ENCODE measurements around the gene IQCB1.

Gene IQCB1

DNA sequence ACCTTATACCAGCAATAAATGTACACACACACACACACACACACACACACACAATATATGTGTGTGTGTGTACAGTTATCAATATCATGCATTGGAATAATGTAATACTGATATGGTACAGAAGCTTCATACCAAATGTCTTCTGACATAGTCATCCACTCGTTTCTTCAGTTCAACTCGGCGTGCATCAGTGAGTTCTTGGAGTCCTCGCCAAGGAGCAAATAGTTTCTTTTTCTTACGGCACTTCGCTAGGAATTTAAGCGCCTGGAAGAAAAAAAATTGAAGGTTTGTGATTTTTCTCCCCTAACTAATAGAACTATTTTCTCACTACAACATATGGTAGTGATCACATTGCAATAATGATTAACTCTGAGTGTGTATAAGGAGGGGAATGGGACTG, 53.2 kb downstream of the IQCB1 start:
- TF ChIP-seq POLR2AphosphoS5 (IDR thresholded peaks at IDR 0.05; ENCODE audit: low read depth, low read length), result no peak
- TF ChIP-seq, protein P1, sequence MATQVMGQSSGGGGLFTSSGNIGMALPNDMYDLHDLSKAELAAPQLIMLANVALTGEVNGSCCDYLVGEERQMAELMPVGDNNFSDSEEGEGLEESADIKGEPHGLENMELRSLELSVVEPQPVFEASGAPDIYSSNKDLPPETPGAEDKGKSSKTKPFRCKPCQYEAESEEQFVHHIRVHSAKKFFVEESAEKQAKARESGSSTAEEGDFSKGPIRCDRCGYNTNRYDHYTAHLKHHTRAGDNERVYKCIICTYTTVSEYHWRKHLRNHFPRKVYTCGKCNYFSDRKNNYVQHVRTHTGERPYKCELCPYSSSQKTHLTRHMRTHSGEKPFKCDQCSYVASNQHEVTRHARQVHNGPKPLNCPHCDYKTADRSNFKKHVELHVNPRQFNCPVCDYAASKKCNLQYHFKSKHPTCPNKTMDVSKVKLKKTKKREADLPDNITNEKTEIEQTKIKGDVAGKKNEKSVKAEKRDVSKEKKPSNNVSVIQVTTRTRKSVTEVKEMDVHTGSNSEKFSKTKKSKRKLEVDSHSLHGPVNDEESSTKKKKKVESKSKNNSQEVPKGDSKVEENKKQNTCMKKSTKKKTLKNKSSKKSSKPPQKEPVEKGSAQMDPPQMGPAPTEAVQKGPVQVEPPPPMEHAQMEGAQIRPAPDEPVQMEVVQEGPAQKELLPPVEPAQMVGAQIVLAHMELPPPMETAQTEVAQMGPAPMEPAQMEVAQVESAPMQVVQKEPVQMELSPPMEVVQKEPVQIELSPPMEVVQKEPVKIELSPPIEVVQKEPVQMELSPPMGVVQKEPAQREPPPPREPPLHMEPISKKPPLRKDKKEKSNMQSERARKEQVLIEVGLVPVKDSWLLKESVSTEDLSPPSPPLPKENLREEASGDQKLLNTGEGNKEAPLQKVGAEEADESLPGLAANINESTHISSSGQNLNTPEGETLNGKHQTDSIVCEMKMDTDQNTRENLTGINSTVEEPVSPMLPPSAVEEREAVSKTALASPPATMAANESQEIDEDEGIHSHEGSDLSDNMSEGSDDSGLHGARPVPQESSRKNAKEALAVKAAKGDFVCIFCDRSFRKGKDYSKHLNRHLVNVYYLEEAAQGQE (IDR thresholded peaks at IDR 0.05; ENCODE audit: insufficient read depth in 1 of 2, low read depth in 2 of 2, low read length in 2 of 2), result no peak
- no peak for TF ChIP-seq SIN3A (IDR thresholded peaks at IDR 0.05; ENCODE audit: borderline replicate concordance, insufficient read depth, low read length)
- TF ChIP-seq FOXP2 (optimal IDR thresholded peaks at IDR 0.05; ENCODE audit: borderline replicate concordance, extremely low read depth, extremely low read length, insufficient read depth), result no peak
- no peak for TF ChIP-seq TAF1 (IDR thresholded peaks at IDR 0.05; ENCODE audit: borderline replicate concordance, insufficient read depth, low read length)

DNA sequence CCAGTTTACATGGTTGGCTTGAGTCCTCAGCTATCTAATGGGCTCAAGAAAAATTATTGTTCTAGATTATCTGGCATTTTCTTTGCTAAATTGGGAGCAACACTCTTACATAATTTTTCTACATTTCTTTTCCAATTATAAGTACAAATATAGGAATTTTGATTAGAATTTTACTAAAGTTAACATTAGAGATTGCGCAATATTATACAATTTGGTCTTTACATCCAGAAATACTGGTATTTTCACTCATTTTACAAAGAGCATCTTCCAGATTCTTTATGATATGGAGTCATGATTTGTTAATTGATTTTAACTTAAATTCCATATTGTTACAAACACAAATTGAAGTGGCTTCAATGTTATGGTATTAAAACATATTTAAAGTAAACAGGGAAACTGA, 65.6 kb downstream of the IQCB1 start:
- TF ChIP-seq TAF1 (IDR thresholded peaks at IDR 0.05; ENCODE audit: borderline replicate concordance, insufficient read depth, low read length), result no peak
- no peak for TF ChIP-seq POLR2AphosphoS5 (IDR thresholded peaks at IDR 0.05; ENCODE audit: low read depth, low read length)
- TF ChIP-seq, protein P1 (IDR thresholded peaks at IDR 0.05; ENCODE audit: insufficient read depth in 1 of 2, low read depth in 2 of 2, low read length in 2 of 2), result no peak
- TF ChIP-seq SIN3A (IDR thresholded peaks at IDR 0.05; ENCODE audit: borderline replicate concordance, insufficient read depth, low read length), result no peak
- TF ChIP-seq FOXP2 (optimal IDR thresholded peaks at IDR 0.05; ENCODE audit: borderline replicate concordance, extremely low read depth, extremely low read length, insufficient read depth), result no peak

DNA sequence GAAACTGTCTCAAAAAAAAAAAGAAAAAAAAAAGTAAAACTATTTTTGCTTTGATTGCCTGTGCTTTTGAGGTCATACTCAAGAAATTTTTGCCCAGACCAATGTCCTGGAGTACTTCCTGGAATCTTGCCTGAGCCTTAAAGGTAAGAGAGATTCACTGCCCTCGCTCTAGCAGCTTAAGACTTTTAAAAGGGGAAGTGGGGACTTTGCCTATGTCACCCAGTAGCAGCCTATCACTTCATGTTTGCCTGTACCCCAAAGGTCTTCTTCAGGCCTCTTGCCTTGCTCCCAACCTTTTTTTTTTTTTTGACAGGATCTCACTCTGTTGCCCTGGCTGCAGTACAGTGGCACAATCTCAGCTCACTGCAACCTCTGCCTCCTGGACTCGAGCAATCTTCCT, 66.4 kb downstream of the IQCB1 start:
- TF ChIP-seq, protein P1 (IDR thresholded peaks at IDR 0.05; ENCODE audit: insufficient read depth in 1 of 2, low read depth in 2 of 2, low read length in 2 of 2), result no peak
- TF ChIP-seq POLR2AphosphoS5 (IDR thresholded peaks at IDR 0.05; ENCODE audit: low read depth, low read length), result no peak
- TF ChIP-seq TAF1 (IDR thresholded peaks at IDR 0.05; ENCODE audit: borderline replicate concordance, insufficient read depth, low read length), result no peak
- TF ChIP-seq SIN3A (IDR thresholded peaks at IDR 0.05; ENCODE audit: borderline replicate concordance, insufficient read depth, low read length), result no peak
- no peak for TF ChIP-seq FOXP2 (optimal IDR thresholded peaks at IDR 0.05; ENCODE audit: borderline replicate concordance, extremely low read depth, extremely low read length, insufficient read depth)

DNA sequence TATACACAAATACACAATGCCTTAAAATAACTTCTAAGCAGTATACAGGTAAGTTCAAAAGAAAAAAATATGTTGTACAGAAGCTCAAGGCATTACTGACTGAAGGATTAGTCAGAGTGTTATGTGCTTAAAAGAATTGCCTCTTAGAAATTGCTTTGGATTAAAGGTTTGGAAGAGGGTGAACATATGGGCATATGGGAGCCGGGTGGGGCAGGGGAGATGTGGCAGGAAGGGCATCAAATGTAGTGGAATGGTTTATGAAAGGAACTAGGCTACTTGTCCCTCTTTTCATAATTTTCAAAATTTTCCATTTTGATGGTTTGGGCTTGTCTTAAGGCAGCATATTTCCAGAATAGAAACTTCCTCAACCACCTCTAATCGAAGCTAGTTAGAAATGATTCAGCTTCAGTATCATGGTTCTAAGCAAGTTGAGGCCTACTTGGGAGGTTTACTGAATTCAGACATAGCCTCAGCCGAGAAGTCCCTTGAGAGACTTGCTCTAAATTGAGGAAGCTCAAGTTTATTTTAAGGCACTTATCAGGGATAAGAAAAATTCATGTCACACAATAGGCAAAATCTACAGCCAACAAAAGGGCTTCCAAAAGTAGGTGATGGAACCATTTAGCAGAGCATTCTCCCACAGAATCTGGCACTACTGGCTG, 75.2 kb downstream of the IQCB1 start:
- TF ChIP-seq TAF1 (IDR thresholded peaks at IDR 0.05; ENCODE audit: borderline replicate concordance, insufficient read depth, low read length), result no peak

DNA sequence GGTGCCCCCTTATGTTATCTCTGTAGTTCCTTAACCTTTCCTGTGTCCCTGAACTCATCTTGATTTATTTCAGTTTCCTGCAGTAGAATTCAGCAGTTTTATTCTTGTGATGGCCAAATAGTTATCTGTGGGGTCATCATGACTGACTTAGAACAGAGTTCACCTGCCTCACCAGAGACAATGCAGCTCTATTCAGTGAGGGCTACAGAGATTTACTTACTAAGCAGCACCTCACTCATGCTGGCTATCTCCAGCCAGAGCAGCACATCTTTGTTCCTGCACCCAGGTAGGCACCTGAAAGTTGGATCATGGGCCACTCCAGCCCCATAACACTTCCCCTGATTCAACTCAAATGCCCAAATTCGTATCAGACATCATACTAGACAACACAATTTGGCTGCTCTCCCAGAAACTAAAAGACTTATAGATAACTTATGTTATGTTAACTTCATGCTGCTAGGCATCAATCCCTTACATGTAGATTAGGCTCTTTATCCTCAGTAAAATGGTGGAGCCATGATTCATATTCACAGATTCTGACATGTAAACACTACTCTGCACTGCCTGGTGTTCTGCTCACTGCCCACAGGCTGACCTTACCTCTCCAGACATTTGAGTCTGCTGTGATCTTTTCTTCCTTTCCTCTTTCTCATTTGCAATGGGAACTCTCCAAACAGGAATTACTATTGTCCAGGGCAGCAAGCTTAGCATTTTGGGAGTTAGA, 76.0 kb downstream of the IQCB1 start:
- TF ChIP-seq POLR2AphosphoS5 (IDR thresholded peaks at IDR 0.05; ENCODE audit: low read depth, low read length) (no peak), TAF1 (IDR thresholded peaks at IDR 0.05; ENCODE audit: borderline replicate concordance, insufficient read depth, low read length) (no peak), FOXP2 (optimal IDR thresholded peaks at IDR 0.05; ENCODE audit: borderline replicate concordance, extremely low read depth, extremely low read length, insufficient read depth) (no peak), SIN3A (IDR thresholded peaks at IDR 0.05; ENCODE audit: borderline replicate concordance, insufficient read depth, low read length) (no peak)
- TF ChIP-seq, protein P1 (IDR thresholded peaks at IDR 0.05; ENCODE audit: insufficient read depth in 1 of 2, low read depth in 2 of 2, low read length in 2 of 2), result no peak
